Measurements from ENCODE around the gene LGMN.

DNA sequence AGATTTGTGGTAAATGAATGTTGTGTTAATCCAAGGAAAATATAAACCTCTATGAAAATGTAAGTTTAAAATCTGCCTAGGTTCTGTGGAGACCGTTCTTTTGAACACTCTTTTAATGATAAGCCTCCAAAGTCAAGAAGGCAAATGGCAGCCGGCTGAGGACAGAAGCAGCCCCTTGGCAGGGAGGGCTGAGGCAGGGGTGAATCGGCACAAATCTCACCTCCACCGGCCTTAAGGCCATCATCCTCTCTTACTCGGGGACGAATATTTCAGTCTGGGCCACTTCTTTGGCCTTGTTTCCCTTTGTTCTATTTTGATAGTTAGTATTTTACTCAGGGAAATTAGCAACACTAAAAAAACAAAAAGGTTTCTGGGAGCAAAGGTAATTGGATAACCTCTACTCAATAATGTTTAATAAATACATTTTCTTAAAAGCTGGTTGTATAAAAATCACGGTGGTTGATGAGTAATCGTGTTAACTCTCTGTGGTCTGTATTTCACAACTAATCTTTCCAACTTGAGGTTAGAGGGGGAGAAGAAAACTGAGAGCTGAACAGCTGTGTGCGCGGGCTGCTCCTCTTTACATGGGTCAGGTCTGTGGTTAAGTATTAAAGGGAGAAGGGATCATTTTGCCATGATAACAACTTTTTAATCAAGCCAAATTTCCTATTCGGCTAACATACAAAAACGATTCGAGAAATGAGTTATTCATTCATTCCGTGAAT lies 18.6 kb downstream of the LGMN start:
- TF ChIP-seq, protein P1, sequence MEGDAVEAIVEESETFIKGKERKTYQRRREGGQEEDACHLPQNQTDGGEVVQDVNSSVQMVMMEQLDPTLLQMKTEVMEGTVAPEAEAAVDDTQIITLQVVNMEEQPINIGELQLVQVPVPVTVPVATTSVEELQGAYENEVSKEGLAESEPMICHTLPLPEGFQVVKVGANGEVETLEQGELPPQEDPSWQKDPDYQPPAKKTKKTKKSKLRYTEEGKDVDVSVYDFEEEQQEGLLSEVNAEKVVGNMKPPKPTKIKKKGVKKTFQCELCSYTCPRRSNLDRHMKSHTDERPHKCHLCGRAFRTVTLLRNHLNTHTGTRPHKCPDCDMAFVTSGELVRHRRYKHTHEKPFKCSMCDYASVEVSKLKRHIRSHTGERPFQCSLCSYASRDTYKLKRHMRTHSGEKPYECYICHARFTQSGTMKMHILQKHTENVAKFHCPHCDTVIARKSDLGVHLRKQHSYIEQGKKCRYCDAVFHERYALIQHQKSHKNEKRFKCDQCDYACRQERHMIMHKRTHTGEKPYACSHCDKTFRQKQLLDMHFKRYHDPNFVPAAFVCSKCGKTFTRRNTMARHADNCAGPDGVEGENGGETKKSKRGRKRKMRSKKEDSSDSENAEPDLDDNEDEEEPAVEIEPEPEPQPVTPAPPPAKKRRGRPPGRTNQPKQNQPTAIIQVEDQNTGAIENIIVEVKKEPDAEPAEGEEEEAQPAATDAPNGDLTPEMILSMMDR (IDR thresholded peaks at IDR 0.05): no peak
- TF ChIP-seq TAF1 (IDR thresholded peaks at IDR 0.05; ENCODE audit: borderline replicate concordance, low read depth, low read length): no peak
- TF ChIP-seq CHD2 (IDR thresholded peaks at IDR 0.05; ENCODE audit: low read length, partially characterized antibody): no peak
- no peak for TF ChIP-seq RAD21 (IDR thresholded peaks at IDR 0.05; ENCODE audit: low read length)
- TF ChIP-seq EP300 (IDR thresholded peaks at IDR 0.05; ENCODE audit: borderline replicate concordance in 1 of 2, low read depth in 1 of 2, low read length in 1 of 2): no peak
- TF ChIP-seq REST (IDR thresholded peaks at IDR 0.05; ENCODE audit: low read depth, low read length): no peak
- no peak for TF ChIP-seq USF1 (IDR thresholded peaks at IDR 0.05; ENCODE audit: borderline replicate concordance, low read depth)
- TF ChIP-seq MXI1 (IDR thresholded peaks at IDR 0.05; ENCODE audit: low read depth, low read length): no peak
- TF ChIP-seq, protein P2, sequence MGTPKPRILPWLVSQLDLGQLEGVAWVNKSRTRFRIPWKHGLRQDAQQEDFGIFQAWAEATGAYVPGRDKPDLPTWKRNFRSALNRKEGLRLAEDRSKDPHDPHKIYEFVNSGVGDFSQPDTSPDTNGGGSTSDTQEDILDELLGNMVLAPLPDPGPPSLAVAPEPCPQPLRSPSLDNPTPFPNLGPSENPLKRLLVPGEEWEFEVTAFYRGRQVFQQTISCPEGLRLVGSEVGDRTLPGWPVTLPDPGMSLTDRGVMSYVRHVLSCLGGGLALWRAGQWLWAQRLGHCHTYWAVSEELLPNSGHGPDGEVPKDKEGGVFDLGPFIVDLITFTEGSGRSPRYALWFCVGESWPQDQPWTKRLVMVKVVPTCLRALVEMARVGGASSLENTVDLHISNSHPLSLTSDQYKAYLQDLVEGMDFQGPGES (IDR thresholded peaks at IDR 0.05; ENCODE audit: low read depth, low read length): no peak
- TF ChIP-seq SIN3A (IDR thresholded peaks at IDR 0.05; ENCODE audit: borderline replicate concordance, low read depth, low read length): no peak
